GM18502 (cell line): Measurements from ENCODE around the gene DIAPH1.
A peak's percentile ranks its signal among the peaks of the same experiment; 100 is the strongest.

ENCODE experiments used
- ATAC-seq: cut with Tn5 transposase; IDR thresholded peaks from one replicate; pipeline ENCODE4 v1.9.1; 2021; ENCODE audit warnings: mild to moderate bottlenecking; ENCODE audit not compliant: unreplicated experiment, poor library complexity

DIAPH1 gene

GRCh38 chr5:141640698-141641097 is 21.9 kb upstream of the DIAPH1 start:
- no peak for ATAC-seq

- no peak for ATAC-seq
These were observed 21.2 kb upstream of the DIAPH1 start for GRCh38 chr5:141640051-141640415.

- ATAC-seq: no peak
These were observed 20.7 kb upstream of the DIAPH1 start for GRCh38 chr5:141639357-141640050.

- ATAC-seq: no peak
These were observed 20.0 kb upstream of the DIAPH1 start for GRCh38 chr5:141638771-141639170.

- peak; percentile 33 for ATAC-seq
These were observed 19.1 kb upstream of the DIAPH1 start for GRCh38 chr5:141637767-141638419.

- ATAC-seq: peak; percentile 35
These were observed 18.4 kb upstream of the DIAPH1 start for GRCh38 chr5:141637123-141637766.

- peak; percentile 73 for ATAC-seq
These were observed 17.8 kb upstream of the DIAPH1 start, which contains the start of the genes HDAC3 and RELL2 for GRCh38 chr5:141636413-141637122. TSS of gene HDAC3 (minus strand) at chr5:141636849. CDS start at chr5:141636790, 59 bp downstream. TSS of gene RELL2 (plus strand) at chr5:141636997. CDS start at chr5:141638226, 1,229 bp downstream.

GRCh38 chr5:141636106-141636412 is 17.3 kb upstream of the DIAPH1 start:
- no peak for ATAC-seq

GRCh38 chr5:141635646-141636045 is 16.8 kb upstream of the DIAPH1 start:
- no peak for ATAC-seq

- ATAC-seq: no peak
These were observed 15.9 kb upstream of the DIAPH1 start for GRCh38 chr5:141634720-141635119.

- ATAC-seq: peak; percentile 74
These were observed 15.2 kb upstream of the DIAPH1 start for GRCh38 chr5:141633871-141634561.

GRCh38 chr5:141632650-141633049 is 13.8 kb upstream of the DIAPH1 start:
- no peak for ATAC-seq

- ATAC-seq: no peak
These were observed 11.9 kb upstream of the DIAPH1 start for GRCh38 chr5:141630570-141631140.

GRCh38 chr5:141628175-141628788 is 9.5 kb upstream of the DIAPH1 start:
- ATAC-seq: no peak

- ATAC-seq: no peak
These were observed 4.8 kb upstream of the DIAPH1 start for GRCh38 chr5:141623611-141624010.

GRCh38 chr5:141623186-141623585 is 4.4 kb upstream of the DIAPH1 start:
- ATAC-seq: peak; percentile 64

GRCh38 chr5:141618030-141618803 is 583 bp downstream of the DIAPH1 start:
- peak; percentile 23 for ATAC-seq

- no peak for ATAC-seq
These were observed 1.1 kb downstream of the DIAPH1 start for GRCh38 chr5:141617682-141618029.

GRCh38 chr5:141617128-141617527 is 1.7 kb downstream of the DIAPH1 start:
- no peak for ATAC-seq
